ENCODE measurements around the gene TRABD. TPM values are rescaled to one million over a fixed set of nuclear protein-coding genes. Genes with fewer than 3 reads are reported as not detected.
"Not testable (repeated sequence)": the region's sequence is repeated elsewhere in the genome, so short reads cannot be mapped to it uniquely, and the experiment has no call there.

The TRABD gene
- total RNA-seq, 1 experiment from 2014 or later: 21.8 TPM

- no peak for DNase-seq (ENCODE audit: low read depth)
These were observed 15.7 kb downstream of the TRABD start for GRCh38 chr22:50201191-50202129.

GRCh38 chr22:50202130-50202666 is 16.5 kb downstream of the TRABD start:
- no peak for DNase-seq (ENCODE audit: low read depth)

- DNase-seq (ENCODE audit: low read depth): no peak
These were observed 17.6 kb downstream of the TRABD start for GRCh38 chr22:50203288-50203687.

- DNase-seq (ENCODE audit: low read depth): no peak
These were observed 18.9 kb downstream of the TRABD start for GRCh38 chr22:50204571-50204970.

DNA sequence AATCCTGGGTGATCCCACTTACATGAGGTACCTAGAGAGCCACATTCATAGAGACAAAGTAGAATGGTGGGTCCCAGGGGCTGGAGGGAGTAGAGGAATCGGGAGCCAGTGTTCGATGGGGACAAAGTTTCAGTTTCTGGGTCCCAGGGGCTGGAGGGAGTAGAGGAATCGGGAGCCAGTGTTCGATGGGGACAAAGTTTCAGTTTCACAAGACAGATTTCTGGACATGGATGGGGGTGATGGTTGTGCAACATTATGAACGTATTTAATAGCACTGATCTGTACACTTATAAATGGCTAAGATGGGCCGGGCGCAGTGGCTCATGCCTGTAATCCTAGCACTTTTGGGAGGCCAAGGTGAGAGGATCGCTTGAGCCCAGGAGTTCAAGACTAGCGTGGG is 19.3 kb downstream of the TRABD start:
- DNase-seq (ENCODE audit: low read depth): not testable (repeated sequence)

- no peak for DNase-seq (ENCODE audit: low read depth)
These were observed 20.3 kb downstream of the TRABD start for GRCh38 chr22:50205781-50206569.

GRCh38 chr22:50206599-50206998 is 20.9 kb downstream of the TRABD start:
- DNase-seq (ENCODE audit: low read depth): no peak

DNA sequence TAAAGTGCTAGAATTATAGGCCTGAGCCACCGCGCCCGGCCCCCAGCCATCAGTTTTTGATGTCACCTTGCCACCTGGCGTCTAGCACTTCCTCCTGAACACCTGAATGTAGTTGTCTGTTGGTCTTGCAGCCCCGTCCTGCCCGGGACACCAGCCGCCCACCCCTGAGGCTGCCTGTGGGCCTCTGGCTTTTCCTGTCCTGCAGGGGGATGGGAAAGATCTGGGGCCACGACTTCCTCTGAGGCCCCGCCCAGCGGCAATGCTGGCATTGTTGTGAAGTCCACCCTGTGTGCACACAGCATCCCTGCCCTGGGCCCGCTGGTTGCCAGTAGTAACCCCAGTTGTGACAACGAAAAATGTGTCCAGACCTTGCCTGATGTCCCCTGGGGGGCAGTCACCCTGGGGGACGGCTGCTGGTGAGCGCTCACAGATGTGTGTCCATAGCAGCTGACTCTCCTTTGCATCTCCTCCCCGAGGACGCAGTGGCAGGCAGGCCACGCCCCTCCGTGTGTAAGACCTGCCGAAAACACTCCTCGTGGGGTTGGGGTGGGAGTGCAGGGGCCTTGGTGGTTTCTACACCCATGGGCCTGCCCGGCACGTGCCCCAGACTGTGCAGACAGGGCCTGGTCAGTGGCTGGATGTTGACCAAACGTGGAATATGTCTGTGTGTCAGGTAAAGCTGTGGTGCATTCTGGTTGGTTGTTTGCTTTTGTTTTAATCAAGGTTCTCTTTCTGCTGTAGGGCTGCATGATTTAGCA is 21.8 kb downstream of the TRABD start:
- no peak for DNase-seq (ENCODE audit: low read depth)

DNA sequence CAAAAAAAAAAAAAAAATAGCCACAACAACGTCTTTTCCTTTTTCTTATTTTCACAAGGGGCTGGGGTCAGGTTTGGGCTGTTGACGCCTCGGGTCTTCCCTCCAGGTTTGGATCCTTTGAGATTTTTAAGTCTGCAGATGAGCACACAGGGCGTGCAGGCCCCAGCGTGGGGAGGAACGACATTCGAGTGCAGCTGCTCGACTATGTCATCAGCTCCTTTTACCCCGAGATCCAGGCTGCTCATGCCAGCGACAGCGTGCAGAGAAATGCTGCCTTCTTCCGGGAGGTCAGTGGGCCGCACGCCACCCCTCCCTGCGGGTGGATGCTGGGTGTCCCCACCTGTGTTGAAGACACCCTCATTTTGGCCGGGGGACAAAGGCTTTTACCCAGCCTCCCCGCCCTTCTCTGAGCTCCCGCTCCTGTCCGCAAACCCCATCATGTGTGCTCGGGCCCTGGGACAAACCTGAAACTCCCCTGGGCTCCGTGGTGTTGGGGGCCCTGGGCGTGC is 22.8 kb downstream of the TRABD start:
- no peak for DNase-seq (ENCODE audit: low read depth)

DNA sequence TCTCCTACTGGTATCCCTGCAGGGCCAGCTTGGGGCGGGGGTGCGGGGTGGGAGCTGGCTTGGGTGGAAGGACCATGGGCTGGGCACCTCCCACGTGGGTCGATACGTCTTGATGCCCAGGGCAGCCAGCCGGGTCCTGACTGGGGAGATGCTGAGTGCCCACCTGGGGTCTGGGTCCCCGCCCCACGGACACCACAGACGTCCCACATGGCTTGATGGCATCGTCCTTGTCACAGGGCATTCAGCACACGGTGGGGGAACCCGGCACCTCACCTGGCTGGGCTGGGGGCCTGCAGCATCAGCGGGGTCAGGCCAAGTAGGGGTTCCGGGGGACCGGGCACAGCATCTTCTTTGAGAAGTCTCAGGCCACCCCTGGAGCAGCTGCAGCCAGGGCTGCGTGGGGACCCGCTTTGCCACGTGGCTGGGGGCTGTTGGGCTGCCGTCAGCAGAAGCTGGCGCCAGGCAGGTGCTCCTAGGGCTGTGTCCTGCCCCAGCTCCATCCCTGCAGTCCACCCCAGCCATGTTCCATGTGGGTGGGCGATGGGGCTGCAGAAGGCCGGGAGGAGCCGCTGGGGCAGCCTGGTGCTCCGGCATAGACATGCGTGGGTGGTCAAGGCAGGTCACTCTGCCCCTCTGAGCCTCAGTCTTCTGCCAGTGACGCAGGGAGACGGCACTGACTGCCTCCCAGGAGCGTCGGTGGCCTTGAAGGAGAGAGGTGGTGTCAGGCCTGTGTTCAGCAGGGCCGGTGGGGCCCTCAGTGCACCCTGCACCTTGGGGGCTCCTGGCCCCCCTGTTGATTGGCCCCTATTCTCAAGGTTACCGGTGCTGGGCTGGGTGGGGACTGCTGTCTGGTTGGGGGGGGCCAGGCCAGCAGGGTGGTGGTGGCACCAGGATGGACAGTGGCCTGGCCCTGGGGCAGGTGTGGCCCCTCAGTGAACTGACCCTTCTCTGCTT is 23.5 kb downstream of the TRABD start:
- DNase-seq (ENCODE audit: low read depth): no peak

DNA sequence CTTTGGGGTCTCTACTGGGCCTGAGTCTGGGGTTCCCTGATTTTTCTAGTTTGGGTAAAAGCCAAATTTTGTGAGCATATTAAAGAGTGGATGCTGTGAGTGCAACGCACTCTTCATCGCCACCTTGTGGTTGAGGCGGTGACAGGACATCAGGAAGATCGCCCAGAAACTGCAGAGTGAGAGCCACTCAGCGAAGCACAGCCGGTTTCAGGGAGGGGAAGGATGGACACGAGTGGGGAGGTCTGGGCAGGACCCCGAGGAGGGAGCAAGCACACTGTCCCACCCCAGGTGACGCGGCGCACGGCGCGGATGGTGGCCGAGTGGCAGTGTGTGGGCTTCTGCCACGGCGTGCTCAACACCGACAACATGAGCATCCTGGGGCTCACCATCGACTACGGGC is 24.2 kb downstream of the TRABD start:
- peak; percentile 68 for DNase-seq (ENCODE audit: low read depth)

DNA sequence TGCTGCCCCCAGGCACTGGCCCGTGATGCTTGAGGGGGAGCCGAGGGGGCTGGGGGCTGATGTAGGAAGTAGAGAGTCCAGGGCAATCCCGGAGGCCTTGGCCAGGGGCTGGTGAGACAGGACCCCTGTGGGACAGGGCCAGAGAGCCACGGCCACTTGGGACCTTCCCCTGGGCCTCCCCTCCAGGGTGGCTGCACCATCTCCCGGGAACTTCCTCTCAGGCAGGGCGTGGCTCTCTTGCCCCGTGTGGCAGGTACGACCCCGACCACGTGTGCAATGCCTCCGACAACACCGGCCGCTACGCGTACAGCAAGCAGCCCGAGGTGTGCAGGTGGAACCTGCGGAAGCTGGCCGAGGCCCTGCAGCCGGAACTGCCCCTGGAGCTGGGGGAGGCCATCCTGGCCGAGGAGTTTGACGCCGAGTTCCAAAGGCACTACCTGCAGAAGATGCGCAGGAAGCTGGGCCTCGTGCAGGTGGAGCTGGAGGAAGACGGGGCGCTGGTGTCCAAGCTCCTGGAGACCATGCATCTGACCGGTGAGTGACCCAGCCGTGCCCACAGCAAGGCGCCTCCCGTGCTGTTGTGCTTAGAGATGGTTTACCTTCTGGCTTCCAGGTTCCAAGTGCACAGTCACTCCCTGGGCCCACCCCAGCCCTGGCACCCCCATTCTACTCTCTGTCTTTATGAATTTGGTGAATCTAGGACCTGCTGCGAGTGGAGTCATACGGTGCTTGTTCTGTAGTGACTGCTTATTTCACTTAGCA is 24.8 kb downstream of the TRABD start:
- no peak for DNase-seq (ENCODE audit: low read depth)

DNA sequence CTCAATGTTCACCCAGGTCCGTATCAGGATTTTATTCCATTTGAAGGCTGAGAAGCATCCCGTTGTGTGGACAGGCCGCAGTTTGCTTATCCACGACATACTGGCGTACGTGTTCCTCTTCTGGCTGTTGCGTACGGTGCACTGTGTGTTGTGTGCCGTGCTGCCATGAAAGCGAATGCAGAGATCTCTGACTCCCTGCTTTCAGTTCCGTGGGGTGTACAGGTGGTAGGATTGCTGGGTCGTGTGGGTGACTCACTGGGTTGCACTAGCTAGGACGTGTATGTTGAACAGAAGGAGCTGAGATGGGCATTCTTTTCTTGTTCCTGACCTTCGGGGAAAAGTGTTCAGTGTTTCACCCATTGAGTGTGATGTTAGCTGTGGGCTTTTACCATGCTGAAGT is 25.4 kb downstream of the TRABD start:
- DNase-seq (ENCODE audit: low read depth): no peak

DNA sequence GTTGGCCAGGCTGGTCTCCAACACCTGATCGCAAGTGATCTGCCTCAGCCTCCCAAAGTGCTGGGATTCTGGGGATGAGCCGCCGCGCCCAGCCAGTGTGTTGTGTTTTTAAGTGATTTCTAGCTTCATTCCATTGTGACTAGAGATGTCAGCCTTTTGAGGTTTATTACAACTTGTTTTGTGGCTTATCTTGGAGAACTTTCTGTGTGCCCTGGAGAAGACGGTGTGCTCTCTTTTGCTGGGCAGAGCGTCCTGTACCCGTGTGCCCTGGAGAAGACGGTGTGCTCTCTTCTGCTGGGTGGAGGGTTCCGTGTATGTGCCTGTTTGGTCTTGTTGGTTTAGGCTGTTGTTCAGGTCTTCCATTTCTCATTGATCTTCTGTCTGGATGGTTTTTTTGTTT is 27.6 kb downstream of the TRABD start:
- DNase-seq (ENCODE audit: low read depth): no peak

DNA sequence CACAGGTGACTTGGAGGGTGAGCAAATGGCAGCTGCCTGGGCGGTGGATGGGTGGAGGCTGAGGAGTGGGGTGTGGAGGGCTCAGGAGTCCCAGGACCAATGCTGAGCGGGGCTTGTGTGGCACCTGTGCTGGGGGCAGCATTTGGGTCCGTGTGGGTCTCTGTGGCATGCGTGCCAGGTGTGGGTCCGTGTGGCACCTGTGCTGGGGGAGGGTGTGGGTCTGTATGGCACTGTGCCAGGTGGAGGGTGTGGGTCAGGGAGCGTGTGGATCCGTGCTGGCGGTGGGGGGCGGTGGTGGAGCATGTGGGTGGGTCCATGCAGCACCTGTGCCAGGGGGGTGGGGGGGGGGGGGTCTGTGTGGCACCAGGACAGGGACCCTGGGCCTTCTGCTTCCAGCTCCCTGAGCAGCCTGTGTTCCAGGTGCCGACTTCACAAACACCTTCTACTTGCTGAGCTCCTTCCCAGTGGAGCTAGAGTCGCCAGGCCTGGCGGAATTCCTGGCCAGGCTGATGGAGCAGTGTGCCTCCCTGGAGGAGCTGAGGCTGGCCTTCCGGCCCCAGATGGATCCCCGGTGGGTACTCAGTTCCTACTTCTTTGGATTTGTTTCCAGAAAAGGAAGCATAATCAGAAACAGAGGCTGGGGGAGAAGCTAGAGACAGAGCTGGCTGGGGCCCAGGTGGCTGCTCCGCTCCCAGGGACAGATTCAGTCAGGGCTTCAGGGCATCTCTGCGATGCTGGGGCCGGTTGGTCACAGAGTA is 29.8 kb downstream of the TRABD start:
- DNase-seq (ENCODE audit: low read depth): no peak

DNA sequence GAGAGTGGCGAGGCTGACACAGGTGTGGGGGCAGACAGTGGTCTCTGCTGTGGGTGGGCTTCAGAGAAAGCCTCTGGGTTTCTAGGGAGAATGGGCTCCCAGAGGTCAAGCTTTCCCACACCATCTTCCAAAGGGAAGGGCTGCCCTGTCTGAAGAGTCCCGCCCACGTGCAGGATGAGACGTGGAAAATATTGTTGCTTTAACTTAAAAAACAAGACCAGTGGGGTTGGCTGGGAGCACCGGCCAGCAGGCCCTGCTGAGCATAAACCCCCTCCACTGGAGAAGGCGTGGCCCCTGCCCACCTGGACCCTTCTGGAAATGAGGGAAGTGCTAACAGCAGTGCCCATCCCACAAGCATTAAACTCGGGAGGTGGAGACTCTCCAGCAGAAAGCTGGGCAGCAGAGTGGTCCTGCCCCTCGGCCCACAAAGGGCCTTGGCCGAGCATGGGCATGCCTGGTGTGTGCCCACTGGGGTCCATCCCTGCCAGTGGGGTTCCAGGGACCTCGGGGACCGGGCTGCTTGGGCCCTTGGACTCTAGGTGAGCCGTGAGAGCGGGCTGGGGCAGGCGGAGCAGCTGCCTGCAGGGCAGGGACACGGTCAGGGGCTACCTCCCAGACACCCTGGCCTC is 30.5 kb downstream of the TRABD start:
- no peak for DNase-seq (ENCODE audit: low read depth)

DNA sequence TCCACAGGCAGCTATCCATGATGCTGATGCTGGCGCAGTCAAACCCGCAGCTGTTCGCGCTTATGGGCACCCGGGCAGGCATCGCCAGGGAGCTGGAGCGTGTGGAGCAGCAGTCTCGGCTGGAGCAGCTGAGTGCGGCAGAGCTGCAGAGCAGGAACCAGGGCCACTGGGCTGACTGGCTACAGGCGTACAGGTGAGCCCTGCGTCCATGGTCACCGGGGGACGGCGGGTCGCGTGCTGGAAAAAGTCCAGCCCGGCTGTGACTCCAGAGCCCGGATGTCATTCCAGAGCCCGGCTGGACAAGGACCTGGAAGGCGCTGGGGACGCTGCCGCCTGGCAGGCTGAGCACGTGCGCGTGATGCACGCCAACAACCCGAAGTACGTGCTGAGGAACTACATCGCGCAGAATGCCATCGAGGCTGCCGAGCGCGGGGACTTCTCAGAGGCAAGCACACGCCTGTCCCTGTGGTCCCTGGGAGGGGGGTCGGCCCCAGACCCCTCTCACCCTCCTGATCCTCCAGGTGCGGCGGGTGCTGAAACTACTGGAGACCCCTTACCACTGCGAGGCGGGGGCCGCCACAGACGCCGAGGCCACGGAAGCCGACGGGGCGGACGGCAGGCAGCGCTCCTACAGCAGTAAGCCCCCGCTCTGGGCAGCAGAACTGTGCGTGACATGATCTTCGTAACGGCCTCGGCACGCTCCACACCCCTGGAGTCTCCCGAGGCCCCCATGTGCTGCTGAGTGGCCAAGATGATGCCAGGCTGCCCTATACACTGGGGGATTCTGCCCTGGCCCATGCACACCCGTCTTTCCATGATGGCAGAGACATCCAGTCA is 31.2 kb downstream of the TRABD start:
- no peak for DNase-seq (ENCODE audit: low read depth)
